ENCODE data around the gene PLCD3. TPM values are rescaled to one million over a fixed set of nuclear protein-coding genes. Genes with fewer than 3 reads are reported as not detected.

The PLCD3 gene
- total and polyA plus RNA-seq, 2 of the 13 experiments (the other 11 are each of a cell fraction or from before 2014, with no cell fraction given), result 11.3 to 39.1 TPM

DNA sequence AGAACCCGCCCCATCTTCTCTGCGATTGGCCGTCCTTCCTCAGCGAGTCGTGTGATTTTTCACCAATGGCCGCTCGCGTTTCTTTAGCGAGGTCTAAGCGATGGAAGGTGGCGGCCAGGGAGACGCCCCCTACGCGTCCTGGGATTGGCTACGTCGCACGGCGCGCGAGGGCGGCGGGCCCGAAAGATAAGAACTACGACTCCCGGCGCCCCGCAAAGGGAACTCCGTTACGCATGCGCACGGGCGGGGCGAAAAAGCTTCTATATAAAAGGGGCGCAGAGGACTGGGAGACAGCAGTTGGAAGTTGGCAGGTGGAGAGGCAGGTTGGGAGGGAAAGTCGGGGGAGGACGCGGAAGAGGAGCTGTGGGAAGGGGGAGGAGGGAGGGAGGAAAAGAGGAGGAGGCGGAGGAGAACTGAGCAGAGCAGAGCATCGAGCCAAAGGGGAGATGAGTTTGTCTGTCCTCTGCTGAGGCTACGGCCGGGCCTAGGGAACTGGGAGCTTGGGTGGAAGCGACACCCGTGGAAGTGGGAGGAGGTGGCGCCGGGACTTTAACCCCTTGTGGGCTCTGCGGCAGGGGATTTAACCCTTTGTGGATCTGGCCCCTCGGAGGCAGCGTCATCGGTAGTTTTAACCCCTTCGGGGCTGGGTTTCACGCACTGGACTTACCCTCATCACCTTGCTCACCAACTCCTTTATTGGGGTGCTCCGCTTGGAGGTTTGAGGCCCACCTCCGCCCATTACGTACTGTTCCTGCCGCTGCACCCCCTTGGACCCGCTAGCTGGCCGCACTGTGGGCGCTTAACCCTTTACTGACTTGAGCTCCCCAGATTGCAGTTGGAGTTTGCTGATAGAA is 16.1 kb upstream of the PLCD3 start, which contains the start of gene HEXIM1 (continued):
- TF ChIP-seq ZNF615 (CRISPR knock-in tag; IDR thresholded peaks at IDR 0.05; ENCODE audit: borderline replicate concordance) (peak; percentile 95; the same call in 1 of the 2 replicates), ZFP36L2 (CRISPR knock-in tag; IDR thresholded peaks at IDR 0.05) (peak; percentile 24; the same call in 1 of the 2 replicates), ZNF205 (CRISPR knock-in tag; IDR thresholded peaks at IDR 0.05) (no peak; the same call in 1 of the 2 replicates), ZNF550 (CRISPR knock-in tag; IDR thresholded peaks at IDR 0.05; ENCODE audit: borderline replicate concordance) (peak; percentile 96; the same call in 1 of the 2 replicates), NR2F6 (IDR thresholded peaks at IDR 0.05) (no peak), NR2F6 (CRISPR knock-in tag; IDR thresholded peaks at IDR 0.05) (peak; percentile 54), ZNF335 (CRISPR knock-in tag; IDR thresholded peaks at IDR 0.05) (peak; percentile 71; the same call in 1 of the 2 replicates), ZNF607 (CRISPR knock-in tag; IDR thresholded peaks at IDR 0.05; ENCODE audit: borderline replicate concordance) (no peak; the same call in none of the 2 replicates), GFI1 (CRISPR knock-in tag; IDR thresholded peaks at IDR 0.05; ENCODE audit: borderline replicate concordance) (peak; percentile 78), ZNF451 (CRISPR knock-in tag; IDR thresholded peaks at IDR 0.05) (0 out of 2 replicates have a peak, but pooled peaks have one; percentile 35), ELF4 (CRISPR knock-in tag; IDR thresholded peaks at IDR 0.05; ENCODE audit: borderline replicate concordance) (no peak), TEAD2 (CRISPR knock-in tag; IDR thresholded peaks at IDR 0.05) (peak; percentile 79), MBD4 (IDR thresholded peaks at IDR 0.05; ENCODE audit: borderline replicate concordance, low read length) (no peak; the same call in 1 of the 2 replicates), RARA (CRISPR knock-in tag; IDR thresholded peaks at IDR 0.05) (peak; percentile 58), ZNF468 (CRISPR knock-in tag; IDR thresholded peaks at IDR 0.05) (no peak), BRD4 (CRISPR knock-in tag; IDR thresholded peaks at IDR 0.05) (peak; percentile 57; the same call in 1 of the 2 replicates), FIP1L1 (IDR thresholded peaks at IDR 0.05; ENCODE audit: borderline replicate concordance, insufficient read depth, low read depth, low read length) (peak; percentile 86; the same call in 1 of the 2 replicates), ZNF850 (CRISPR knock-in tag; conservative IDR thresholded peaks at IDR 0.05) (no peak; the same call in 1 of the 2 replicates), IRF2 (CRISPR knock-in tag; IDR thresholded peaks at IDR 0.05) (no peak; the same call in 1 of the 2 replicates)
- TF ChIP-seq, protein P1, sequence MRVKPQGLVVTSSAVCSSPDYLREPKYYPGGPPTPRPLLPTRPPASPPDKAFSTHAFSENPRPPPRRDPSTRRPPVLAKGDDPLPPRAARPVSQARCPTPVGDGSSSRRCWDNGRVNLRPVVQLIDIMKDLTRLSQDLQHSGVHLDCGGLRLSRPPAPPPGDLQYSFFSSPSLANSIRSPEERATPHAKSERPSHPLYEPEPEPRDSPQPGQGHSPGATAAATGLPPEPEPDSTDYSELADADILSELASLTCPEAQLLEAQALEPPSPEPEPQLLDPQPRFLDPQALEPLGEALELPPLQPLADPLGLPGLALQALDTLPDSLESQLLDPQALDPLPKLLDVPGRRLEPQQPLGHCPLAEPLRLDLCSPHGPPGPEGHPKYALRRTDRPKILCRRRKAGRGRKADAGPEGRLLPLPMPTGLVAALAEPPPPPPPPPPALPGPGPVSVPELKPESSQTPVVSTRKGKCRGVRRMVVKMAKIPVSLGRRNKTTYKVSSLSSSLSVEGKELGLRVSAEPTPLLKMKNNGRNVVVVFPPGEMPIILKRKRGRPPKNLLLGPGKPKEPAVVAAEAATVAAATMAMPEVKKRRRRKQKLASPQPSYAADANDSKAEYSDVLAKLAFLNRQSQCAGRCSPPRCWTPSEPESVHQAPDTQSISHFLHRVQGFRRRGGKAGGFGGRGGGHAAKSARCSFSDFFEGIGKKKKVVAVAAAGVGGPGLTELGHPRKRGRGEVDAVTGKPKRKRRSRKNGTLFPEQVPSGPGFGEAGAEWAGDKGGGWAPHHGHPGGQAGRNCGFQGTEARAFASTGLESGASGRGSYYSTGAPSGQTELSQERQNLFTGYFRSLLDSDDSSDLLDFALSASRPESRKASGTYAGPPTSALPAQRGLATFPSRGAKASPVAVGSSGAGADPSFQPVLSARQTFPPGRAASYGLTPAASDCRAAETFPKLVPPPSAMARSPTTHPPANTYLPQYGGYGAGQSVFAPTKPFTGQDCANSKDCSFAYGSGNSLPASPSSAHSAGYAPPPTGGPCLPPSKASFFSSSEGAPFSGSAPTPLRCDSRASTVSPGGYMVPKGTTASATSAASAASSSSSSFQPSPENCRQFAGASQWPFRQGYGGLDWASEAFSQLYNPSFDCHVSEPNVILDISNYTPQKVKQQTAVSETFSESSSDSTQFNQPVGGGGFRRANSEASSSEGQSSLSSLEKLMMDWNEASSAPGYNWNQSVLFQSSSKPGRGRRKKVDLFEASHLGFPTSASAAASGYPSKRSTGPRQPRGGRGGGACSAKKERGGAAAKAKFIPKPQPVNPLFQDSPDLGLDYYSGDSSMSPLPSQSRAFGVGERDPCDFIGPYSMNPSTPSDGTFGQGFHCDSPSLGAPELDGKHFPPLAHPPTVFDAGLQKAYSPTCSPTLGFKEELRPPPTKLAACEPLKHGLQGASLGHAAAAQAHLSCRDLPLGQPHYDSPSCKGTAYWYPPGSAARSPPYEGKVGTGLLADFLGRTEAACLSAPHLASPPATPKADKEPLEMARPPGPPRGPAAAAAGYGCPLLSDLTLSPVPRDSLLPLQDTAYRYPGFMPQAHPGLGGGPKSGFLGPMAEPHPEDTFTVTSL (CRISPR knock-in tag; IDR thresholded peaks at IDR 0.05; ENCODE audit: borderline replicate concordance), result no peak; the same call in 1 of the 2 replicates
- TF ChIP-seq, protein P2, sequence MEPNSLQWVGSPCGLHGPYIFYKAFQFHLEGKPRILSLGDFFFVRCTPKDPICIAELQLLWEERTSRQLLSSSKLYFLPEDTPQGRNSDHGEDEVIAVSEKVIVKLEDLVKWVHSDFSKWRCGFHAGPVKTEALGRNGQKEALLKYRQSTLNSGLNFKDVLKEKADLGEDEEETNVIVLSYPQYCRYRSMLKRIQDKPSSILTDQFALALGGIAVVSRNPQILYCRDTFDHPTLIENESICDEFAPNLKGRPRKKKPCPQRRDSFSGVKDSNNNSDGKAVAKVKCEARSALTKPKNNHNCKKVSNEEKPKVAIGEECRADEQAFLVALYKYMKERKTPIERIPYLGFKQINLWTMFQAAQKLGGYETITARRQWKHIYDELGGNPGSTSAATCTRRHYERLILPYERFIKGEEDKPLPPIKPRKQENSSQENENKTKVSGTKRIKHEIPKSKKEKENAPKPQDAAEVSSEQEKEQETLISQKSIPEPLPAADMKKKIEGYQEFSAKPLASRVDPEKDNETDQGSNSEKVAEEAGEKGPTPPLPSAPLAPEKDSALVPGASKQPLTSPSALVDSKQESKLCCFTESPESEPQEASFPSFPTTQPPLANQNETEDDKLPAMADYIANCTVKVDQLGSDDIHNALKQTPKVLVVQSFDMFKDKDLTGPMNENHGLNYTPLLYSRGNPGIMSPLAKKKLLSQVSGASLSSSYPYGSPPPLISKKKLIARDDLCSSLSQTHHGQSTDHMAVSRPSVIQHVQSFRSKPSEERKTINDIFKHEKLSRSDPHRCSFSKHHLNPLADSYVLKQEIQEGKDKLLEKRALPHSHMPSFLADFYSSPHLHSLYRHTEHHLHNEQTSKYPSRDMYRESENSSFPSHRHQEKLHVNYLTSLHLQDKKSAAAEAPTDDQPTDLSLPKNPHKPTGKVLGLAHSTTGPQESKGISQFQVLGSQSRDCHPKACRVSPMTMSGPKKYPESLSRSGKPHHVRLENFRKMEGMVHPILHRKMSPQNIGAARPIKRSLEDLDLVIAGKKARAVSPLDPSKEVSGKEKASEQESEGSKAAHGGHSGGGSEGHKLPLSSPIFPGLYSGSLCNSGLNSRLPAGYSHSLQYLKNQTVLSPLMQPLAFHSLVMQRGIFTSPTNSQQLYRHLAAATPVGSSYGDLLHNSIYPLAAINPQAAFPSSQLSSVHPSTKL (CRISPR knock-in tag; IDR thresholded peaks at IDR 0.05), result peak; percentile 78
